PC-3 (cell line): ENCODE results near the gene MAGEC2. TPM values are rescaled to one million over a fixed set of nuclear protein-coding genes. Genes with fewer than 3 reads are reported as not detected.

Source experiments
- ATAC-seq: fragments of 200-7000 bp; cut with Tn5 transposase; 2 replicates; pipeline ENCODE4 v1.9.1; 2020; ENCODE audit warnings: mild to moderate bottlenecking, moderate library complexity
- BruUV-seq: library from RNA; stranded (reverse); fragments of 400-500 nt; replicated peaks from 2 replicates; lab custom pipeline; 2021; lab: Mats Ljungman, UMichigan
- CTCF ChIA-PET: fragments of 300-600 bp; sonication (Branson Sonifier 250); formaldehyde crosslinking; loops from one replicate; lab custom pipeline; 2022; ENCODE audit warnings: antibody characterized with exemption; lab: Charles Lee
- POLR2A ChIA-PET: fragments of 300-600 bp; sonication (Branson Sonifier 250); formaldehyde crosslinking; loops from one replicate; lab custom pipeline; 2022; ENCODE audit warnings: antibody characterized with exemption; ENCODE audit not compliant: unreplicated experiment; lab: Charles Lee
- DNase-seq: peaks from one replicate; pipeline ENCODE4 v3.0.0-alpha.2; 2015
- H2AFZ ChIP-seq: fragments of 300-600 bp; sonication (generic); 2 replicates; pipeline ENCODE4 v1.6.0; 2016; ENCODE audit warnings: antibody characterized with exemption, low read length
- H3F3A ChIP-seq: fragments of 300-600 bp; sonication (generic); one replicate; pipeline ENCODE4 v1.6.0; 2017; ENCODE audit warnings: antibody characterized with exemption, low read length, control low read depth, mild to moderate bottlenecking; ENCODE audit not compliant: unreplicated experiment
- H3K27ac ChIP-seq: fragments of 300-600 bp; sonication (generic); 2 replicates; pipeline ENCODE4 v1.5.1; 2016; ENCODE audit warnings: mild to moderate bottlenecking, low read length
- H3K27me3 ChIP-seq: fragments of 300-600 bp; sonication (generic); 2 replicates; pipeline ENCODE4 v1.6.1; 2016; ENCODE audit warnings: low read length, mixed read lengths
- H3K36me3 ChIP-seq: fragments of 300-600 bp; sonication (generic); 2 replicates; pipeline ENCODE4 v1.6.1; 2016; ENCODE audit warnings: low read depth, mixed run types, low read length, mixed read lengths
- H3K4me1 ChIP-seq: fragments of 300-600 bp; sonication (generic); 2 replicates; pipeline ENCODE4 v1.5.1; 2016; ENCODE audit warnings: low read length; ENCODE audit not compliant: insufficient read depth
- H3K4me2 ChIP-seq: fragments of 300-600 bp; sonication (generic); 2 replicates; pipeline ENCODE4 v1.6.0; 2016; ENCODE audit warnings: low read length
- H3K4me3 ChIP-seq: fragments of 300-600 bp; sonication (generic); 2 replicates; pipeline ENCODE4 v1.5.1; 2016; ENCODE audit warnings: mild to moderate bottlenecking, low read length, mixed read lengths
- H3K79me2 ChIP-seq: fragments of 300-600 bp; sonication (generic); 2 replicates; pipeline ENCODE4 v1.6.1; 2017; ENCODE audit warnings: low read length, mixed read lengths
- H3K9ac ChIP-seq: fragments of 300-600 bp; sonication (generic); 2 replicates; pipeline ENCODE4 v1.6.0; 2016; ENCODE audit warnings: mild to moderate bottlenecking, low read length
- H3K9me2 ChIP-seq: fragments of 300-600 bp; sonication (generic); replicated peaks from 2 replicates; pipeline ENCODE4 v1.6.1; 2016; ENCODE audit warnings: mixed run types, low read length, mixed read lengths
- H3K9me3 ChIP-seq: fragments of 300-600 bp; sonication (generic); 2 replicates; pipeline ENCODE4 v1.6.1; 2016; ENCODE audit warnings: low read length, mixed read lengths
- H4K20me1 ChIP-seq: fragments of 300-600 bp; sonication (generic); 2 replicates; pipeline ENCODE4 v1.6.1; 2016; ENCODE audit warnings: low read length, mixed read lengths
- CTCF ChIP-seq: fragments of 300-600 bp; sonication (generic); conservative IDR thresholded peaks from 2 replicates; pipeline ENCODE4 v1.5.1; 2017; ENCODE audit warnings: antibody characterized with exemption, low read depth, mild to moderate bottlenecking, low read length
- EZH2 ChIP-seq: fragments of 300-600 bp; sonication (generic); IDR thresholded peaks from one replicate; pipeline ENCODE4 v1.6.1; 2017; ENCODE audit warnings: antibody characterized with exemption, mild to moderate bottlenecking, low read length; ENCODE audit not compliant: unreplicated experiment
- EZH2phosphoT487 ChIP-seq: fragments of 300-600 bp; sonication (generic); IDR thresholded peaks from 2 replicates; pipeline ENCODE4 v1.6.1; 2018; ENCODE audit warnings: mild to moderate bottlenecking, antibody characterized with exemption, low read length, borderline replicate concordance
- intact Hi-C: fragments of 100-400 bp; cut with micrococcal nuclease; formaldehyde crosslinking; loops from 2 replicates; pipeline ENCODE4 v1.9.0; 2023
- total RNA-seq: library from RNA; depleted of rRNA; stranded (reverse); fragments of >200 nt; gene quantifications from 2 replicates; pipeline ENCODE4 v1.2.3, GENCODE V29; 2014

MAGEC2 gene
- total RNA-seq, 1 experiment from 2014 or later: not detected

DNA sequence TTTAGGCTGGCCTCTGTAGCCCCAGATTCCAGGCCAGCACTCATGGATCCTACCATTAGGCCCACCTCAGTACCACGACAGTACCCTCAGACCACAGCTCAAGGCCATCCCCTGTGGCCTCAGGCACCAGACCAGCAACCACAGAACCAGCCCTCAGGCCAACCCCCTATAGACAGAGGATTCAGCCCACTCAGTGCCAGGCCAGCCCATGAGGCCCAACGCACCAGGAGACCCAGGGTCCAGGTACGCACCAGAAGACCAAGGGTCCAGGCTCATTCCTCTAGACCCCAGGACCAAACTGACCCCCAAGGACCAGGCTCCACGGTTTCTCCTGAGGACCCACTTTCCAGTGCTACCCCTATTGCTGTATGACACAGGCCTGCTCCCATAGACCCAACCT is 39.5 kb upstream of the MAGEC2 start:
- DNase-seq (no peak), ATAC-seq (no peak)
- ChIA-PET POLR2A (no interaction called here), CTCF (no interaction called here)
- TF ChIP-seq EZH2 (no peak), EZH2phosphoT487 (no peak), CTCF (no peak)
- Histone ChIP-seq H2AFZ (no peak overlapping the region), H3K4me1 (no peaks in the 10 kb centered on the region), H3K9me2 (no peaks in the 10 kb centered on the region), H3K4me2 (no peak overlapping the region), H3K9me3 (no peaks in the 10 kb centered on the region), H3F3A (no peaks in the 10 kb centered on the region), H3K79me2 (no peaks in the 10 kb centered on the region), H3K9ac (no peak overlapping the region), H3K27me3 (no peaks in the 10 kb centered on the region), H3K27ac (no peak overlapping the region), H4K20me1 (no peaks in the 10 kb centered on the region), H3K4me3 (no peak overlapping the region), H3K36me3 (no peaks in the 10 kb centered on the region)
- intact Hi-C loops: no loop called here
- no TSS peak for BruUV-seq

DNA sequence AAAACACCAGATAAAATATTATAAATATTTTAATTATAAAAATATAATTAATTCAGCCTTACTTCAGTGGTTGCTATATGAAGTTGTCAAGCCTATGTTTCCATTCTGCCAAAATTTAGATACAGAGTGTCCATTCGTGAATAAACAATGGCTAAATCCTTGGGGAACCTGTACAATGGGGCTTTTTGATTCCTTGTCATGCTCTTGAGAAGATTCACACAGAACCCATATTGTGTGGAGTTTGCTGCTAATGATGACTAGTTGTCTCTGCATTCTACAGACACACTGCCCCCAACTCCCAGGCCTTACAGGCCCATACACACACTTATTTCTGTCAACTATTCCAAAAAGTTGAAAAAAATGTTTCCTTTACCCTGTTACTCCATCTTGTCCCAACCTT is 33.4 kb upstream of the MAGEC2 start:
- Histone ChIP-seq H3K9ac (no peak overlapping the region), H2AFZ (no peak overlapping the region), H3K9me2 (no peaks in the 10 kb centered on the region), H4K20me1 (no peaks in the 10 kb centered on the region), H3K36me3 (no peaks in the 10 kb centered on the region), H3K4me1 (no peaks in the 10 kb centered on the region), H3K4me3 (no peak overlapping the region), H3K27me3 (no peaks in the 10 kb centered on the region), H3F3A (no peaks in the 10 kb centered on the region), H3K4me2 (no peak overlapping the region), H3K9me3 (no peaks in the 10 kb centered on the region), H3K27ac (no peak overlapping the region), H3K79me2 (no peaks in the 10 kb centered on the region)
- intact Hi-C loops: no loop called here
- TF ChIP-seq EZH2 (no peak), CTCF (no peak), EZH2phosphoT487 (no peak)
- DNase-seq: no peak
- ChIA-PET CTCF (no interaction called here), POLR2A (no interaction called here)
- ATAC-seq: no peak
- BruUV-seq: no TSS peak

DNA sequence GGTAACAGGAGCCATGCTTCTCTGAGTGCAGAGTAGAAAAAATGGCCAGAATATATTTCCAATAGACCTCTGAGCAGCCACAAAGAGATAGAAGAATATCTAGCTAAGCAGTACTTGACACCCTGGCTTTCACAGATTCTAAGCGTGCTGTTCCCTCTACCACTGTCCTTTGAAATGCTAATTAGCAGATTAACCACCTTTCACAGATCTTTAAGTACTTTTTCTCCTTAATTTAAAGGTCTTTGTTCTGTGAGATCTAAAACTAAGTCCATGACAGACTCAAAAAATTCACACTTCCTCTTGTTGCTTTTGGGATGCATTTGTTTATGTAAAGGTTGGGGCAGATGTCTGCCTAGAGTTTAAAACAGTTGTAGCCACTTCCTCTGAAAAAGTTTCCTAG is 28.3 kb upstream of the MAGEC2 start:
- Histone ChIP-seq H3K36me3 (no peaks in the 10 kb centered on the region), H3K9me3 (no peaks in the 10 kb centered on the region), H3K4me3 (no peak overlapping the region), H3K27ac (no peak overlapping the region), H3K9me2 (no peaks in the 10 kb centered on the region), H3K9ac (no peak overlapping the region), H3K4me1 (no peaks in the 10 kb centered on the region), H3F3A (no peaks in the 10 kb centered on the region), H4K20me1 (no peaks in the 10 kb centered on the region), H3K4me2 (no peak overlapping the region), H2AFZ (no peak overlapping the region), H3K27me3 (no peaks in the 10 kb centered on the region), H3K79me2 (no peaks in the 10 kb centered on the region)
- ChIA-PET CTCF (no interaction called here), POLR2A (no interaction called here)
- DNase-seq: no peak
- no TSS peak for BruUV-seq
- no peak for ATAC-seq
- intact Hi-C loops: no loop called here
- TF ChIP-seq CTCF (no peak), EZH2 (no peak), EZH2phosphoT487 (no peak)
